ENCODE measurements around the gene RRBP1.

RRBP1 gene

GRCh38 chr20:17684077-17684888, 2.2 kb upstream of the RRBP1 start:
- Histone ChIP-seq H3K4me1 (ENCODE audit: control insufficient read depth in 1 of 2, insufficient read depth in 2 of 2, low read length in 2 of 2) (peaks cover 35 to 43% of the 10 kb centered on the region in 2 donors), H3K27me3 (ENCODE audit: control insufficient read depth in 1 of 2, insufficient read depth in 2 of 2, low read length in 2 of 2) (no peaks in the 10 kb centered on the region), H3K9ac (ENCODE audit: low read depth in 1 of 2, low read length in 2 of 2) (no peak overlapping the region), H3K27ac (ENCODE audit: low read depth, low read length) (no peak overlapping the region), H3K36me3 (ENCODE audit: control insufficient read depth in 1 of 2, insufficient read depth in 2 of 2, low read length in 2 of 2) (peaks cover 0 to 5% of the 10 kb centered on the region in 2 donors), H3K4me3 (ENCODE audit: low read depth in 1 of 2, low read length in 2 of 2) (no peak overlapping the region), H3K9me3 (ENCODE audit: control insufficient read depth in 1 of 2, low read length in 2 of 2) (no peaks in the 10 kb centered on the region)

GRCh38 chr20:17683218-17684076, 1.4 kb upstream of the RRBP1 start:
- Histone ChIP-seq H3K4me3 (ENCODE audit: low read depth in 1 of 2, low read length in 2 of 2) (peak overlapping the region in 1 of 2 donors; percentile 67), H3K27ac (ENCODE audit: low read depth, low read length) (no peak overlapping the region), H3K27me3 (ENCODE audit: control insufficient read depth in 1 of 2, insufficient read depth in 2 of 2, low read length in 2 of 2) (no peaks in the 10 kb centered on the region), H3K4me1 (ENCODE audit: control insufficient read depth in 1 of 2, insufficient read depth in 2 of 2, low read length in 2 of 2) (peaks cover 43 to 44% of the 10 kb centered on the region in 2 donors), H3K9me3 (ENCODE audit: control insufficient read depth in 1 of 2, low read length in 2 of 2) (no peaks in the 10 kb centered on the region), H3K9ac (ENCODE audit: low read depth in 1 of 2, low read length in 2 of 2) (peak overlapping the region in 1 of 2 donors; percentile 48), H3K36me3 (ENCODE audit: control insufficient read depth in 1 of 2, insufficient read depth in 2 of 2, low read length in 2 of 2) (peaks cover 1 to 12% of the 10 kb centered on the region in 2 donors)

DNA sequence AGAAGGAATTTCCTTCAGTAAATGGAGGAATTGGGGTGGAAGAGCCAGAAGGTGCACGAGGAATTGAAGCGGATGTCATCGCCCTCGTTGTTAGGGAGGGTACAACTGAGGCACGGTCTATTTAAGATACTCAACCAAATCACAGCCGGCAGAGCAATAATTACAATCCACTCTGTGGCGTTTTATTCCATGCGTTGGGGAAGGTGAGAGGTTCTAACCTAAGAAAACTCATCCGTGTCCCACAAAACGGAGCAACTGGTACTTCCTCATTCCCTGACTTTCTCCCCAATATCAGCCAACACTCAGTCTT, 802 bp upstream of the RRBP1 start:
- peak overlapping the region; percentile 66 to 67 for H3K4me3 ChIP-seq (ENCODE audit: low read depth in 1 of 2, low read length in 2 of 2)
- H3K9me3 ChIP-seq (ENCODE audit: control insufficient read depth in 1 of 2, low read length in 2 of 2): no peaks in the 10 kb centered on the region
- no peaks in the 10 kb centered on the region for H3K27me3 ChIP-seq (ENCODE audit: control insufficient read depth in 1 of 2, insufficient read depth in 2 of 2, low read length in 2 of 2)
- peaks cover 44 to 46% of the 10 kb centered on the region in 2 donors for H3K4me1 ChIP-seq (ENCODE audit: control insufficient read depth in 1 of 2, insufficient read depth in 2 of 2, low read length in 2 of 2)
- H3K27ac ChIP-seq (ENCODE audit: low read depth, low read length): no peak overlapping the region
- peak overlapping the region; percentile 48 for H3K9ac ChIP-seq (ENCODE audit: low read depth in 1 of 2, low read length in 2 of 2)
- peaks cover 6 to 18% of the 10 kb centered on the region in 2 donors for H3K36me3 ChIP-seq (ENCODE audit: control insufficient read depth in 1 of 2, insufficient read depth in 2 of 2, low read length in 2 of 2)

DNA sequence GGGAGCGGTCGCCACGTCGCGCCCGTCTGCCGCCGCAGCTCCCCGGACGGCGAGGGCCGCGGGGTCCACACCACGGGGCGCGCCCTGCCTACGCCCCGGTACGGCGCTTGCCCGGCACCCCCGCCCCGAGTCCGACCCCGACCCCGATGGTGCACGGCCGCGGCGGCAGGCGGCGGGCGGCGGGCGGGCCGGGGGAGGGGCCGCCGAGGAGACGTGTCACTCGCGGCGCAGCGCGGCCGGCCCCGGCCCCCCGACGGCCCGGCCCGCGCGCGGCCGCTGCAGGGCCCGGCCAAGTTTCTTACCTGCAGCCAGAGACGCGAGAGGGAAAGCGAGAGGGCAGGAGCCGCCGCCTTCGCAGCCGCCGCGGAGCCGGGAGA, 328 bp downstream of the RRBP1 start:
- Histone ChIP-seq H3K9ac (ENCODE audit: low read depth in 1 of 2, low read length in 2 of 2) (peak overlapping the region; percentile 37 to 59), H3K4me3 (ENCODE audit: low read depth in 1 of 2, low read length in 2 of 2) (peak overlapping the region; percentile 50 to 84), H3K27ac (ENCODE audit: low read depth, low read length) (peak overlapping the region; percentile 93), H3K36me3 (ENCODE audit: control insufficient read depth in 1 of 2, insufficient read depth in 2 of 2, low read length in 2 of 2) (peaks cover 10 to 26% of the 10 kb centered on the region in 2 donors), H3K27me3 (ENCODE audit: control insufficient read depth in 1 of 2, insufficient read depth in 2 of 2, low read length in 2 of 2) (no peaks in the 10 kb centered on the region), H3K9me3 (ENCODE audit: control insufficient read depth in 1 of 2, low read length in 2 of 2) (no peaks in the 10 kb centered on the region), H3K4me1 (ENCODE audit: control insufficient read depth in 1 of 2, insufficient read depth in 2 of 2, low read length in 2 of 2) (peaks cover 44 to 46% of the 10 kb centered on the region in 2 donors)

DNA sequence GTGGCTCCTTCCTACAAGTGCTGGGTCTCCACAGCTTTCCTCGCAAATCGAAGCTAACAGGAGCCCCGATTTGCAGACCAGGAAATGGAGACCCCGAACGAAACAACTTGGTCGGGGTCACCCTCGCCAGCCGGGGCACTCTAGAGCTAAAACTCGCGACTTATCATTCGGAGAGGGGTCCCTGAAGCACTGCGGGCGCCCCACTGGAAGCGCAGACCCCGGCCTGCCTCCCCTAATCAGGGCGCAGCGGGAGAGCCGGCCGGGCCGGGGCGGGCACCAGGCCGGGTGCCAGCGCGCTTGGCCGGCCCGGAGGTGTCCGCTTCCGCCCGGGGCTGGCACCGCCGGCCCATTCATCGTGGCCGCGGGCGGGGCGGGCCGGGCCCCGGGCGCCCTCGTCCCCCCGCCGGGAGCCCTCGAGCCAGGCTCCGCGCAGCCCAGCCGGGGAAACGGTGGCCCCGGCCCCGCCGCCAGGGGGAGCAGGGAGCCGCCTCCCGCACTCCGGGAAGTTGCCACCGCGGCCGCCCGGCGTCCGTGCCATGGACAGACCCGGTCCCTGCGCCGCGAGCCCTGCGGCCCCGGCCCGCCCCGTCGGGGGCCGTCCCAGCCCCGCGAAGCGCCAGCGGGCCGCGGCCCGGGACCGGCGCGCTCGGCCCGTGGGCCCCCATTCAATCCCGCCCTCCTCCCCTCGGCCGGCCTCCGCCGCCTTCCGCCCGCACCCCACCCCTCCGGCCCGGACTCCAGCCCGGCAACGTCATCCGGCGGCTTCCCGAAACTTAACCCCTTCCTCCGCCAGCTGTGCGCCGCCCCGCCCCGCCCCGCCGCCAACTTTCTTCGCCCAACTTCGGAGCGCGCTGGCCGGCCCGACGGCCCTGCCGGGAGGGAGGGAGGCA, 961 bp downstream of the RRBP1 start:
- Histone ChIP-seq H3K9me3 (ENCODE audit: control insufficient read depth in 1 of 2, low read length in 2 of 2) (no peaks in the 10 kb centered on the region), H3K9ac (ENCODE audit: low read depth in 1 of 2, low read length in 2 of 2) (peak overlapping the region; percentile 86 to 93), H3K27ac (ENCODE audit: low read depth, low read length) (peak overlapping the region; percentile 89), H3K4me3 (ENCODE audit: low read depth in 1 of 2, low read length in 2 of 2) (peak overlapping the region; percentile 83 to 84), H3K4me1 (ENCODE audit: control insufficient read depth in 1 of 2, insufficient read depth in 2 of 2, low read length in 2 of 2) (peaks cover 48 to 51% of the 10 kb centered on the region in 2 donors), H3K36me3 (ENCODE audit: control insufficient read depth in 1 of 2, insufficient read depth in 2 of 2, low read length in 2 of 2) (peaks cover 10 to 32% of the 10 kb centered on the region in 2 donors), H3K27me3 (ENCODE audit: control insufficient read depth in 1 of 2, insufficient read depth in 2 of 2, low read length in 2 of 2) (no peaks in the 10 kb centered on the region)

DNA sequence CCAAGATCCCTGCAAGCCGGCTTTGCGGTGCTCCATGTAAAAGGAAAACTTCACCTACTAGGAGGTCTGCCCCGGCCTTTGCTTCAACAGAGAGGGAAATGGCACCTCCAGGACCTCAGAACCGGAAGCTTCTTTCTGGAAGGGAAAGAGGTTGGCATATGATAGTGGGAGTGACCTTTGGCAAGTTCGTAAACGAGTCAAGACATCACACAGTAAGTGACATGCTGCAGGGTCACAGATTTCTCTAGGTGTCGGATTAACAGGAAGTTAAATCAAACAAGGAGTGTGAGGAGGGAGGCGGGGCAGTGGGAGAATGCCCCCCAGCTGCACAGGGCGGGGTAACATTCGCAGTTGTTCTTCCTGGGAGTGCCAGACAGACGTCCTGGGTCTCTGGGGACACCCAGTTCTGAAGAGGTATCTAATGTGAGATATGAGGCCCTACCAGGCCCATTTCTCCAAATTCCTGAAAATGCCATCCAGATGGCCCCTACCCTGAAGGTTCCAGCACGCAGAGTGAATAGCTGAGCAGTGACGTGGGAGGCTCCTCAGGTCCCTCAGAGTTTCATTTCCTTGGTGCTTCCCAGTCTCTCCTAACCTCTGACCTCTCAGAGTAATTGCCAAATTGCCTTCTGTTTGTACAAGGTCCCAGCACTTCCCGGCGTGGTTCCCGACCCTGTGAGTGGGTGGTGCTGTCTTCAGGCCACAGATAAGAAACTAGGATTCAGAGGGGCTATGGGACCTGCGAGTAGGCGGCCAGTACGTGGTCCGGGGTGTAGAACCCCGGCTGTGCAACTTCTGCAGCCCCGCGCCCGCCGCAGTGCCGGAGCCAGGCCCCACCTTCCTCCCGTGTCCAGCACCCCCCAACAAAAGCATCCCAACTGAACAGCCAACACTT, 1.9 kb downstream of the RRBP1 start:
- Histone ChIP-seq H3K36me3 (ENCODE audit: control insufficient read depth in 1 of 2, insufficient read depth in 2 of 2, low read length in 2 of 2) (peaks cover 10 to 40% of the 10 kb centered on the region in 2 donors), H3K4me1 (ENCODE audit: control insufficient read depth in 1 of 2, insufficient read depth in 2 of 2, low read length in 2 of 2) (peaks cover 57 to 60% of the 10 kb centered on the region in 2 donors), H3K27ac (ENCODE audit: low read depth, low read length) (peak overlapping the region; percentile 89), H3K9me3 (ENCODE audit: control insufficient read depth in 1 of 2, low read length in 2 of 2) (no peaks in the 10 kb centered on the region), H3K9ac (ENCODE audit: low read depth in 1 of 2, low read length in 2 of 2) (peak overlapping the region; percentile 86 to 93), H3K4me3 (ENCODE audit: low read depth in 1 of 2, low read length in 2 of 2) (peak overlapping the region; percentile 83 to 84), H3K27me3 (ENCODE audit: control insufficient read depth in 1 of 2, insufficient read depth in 2 of 2, low read length in 2 of 2) (no peaks in the 10 kb centered on the region)

DNA sequence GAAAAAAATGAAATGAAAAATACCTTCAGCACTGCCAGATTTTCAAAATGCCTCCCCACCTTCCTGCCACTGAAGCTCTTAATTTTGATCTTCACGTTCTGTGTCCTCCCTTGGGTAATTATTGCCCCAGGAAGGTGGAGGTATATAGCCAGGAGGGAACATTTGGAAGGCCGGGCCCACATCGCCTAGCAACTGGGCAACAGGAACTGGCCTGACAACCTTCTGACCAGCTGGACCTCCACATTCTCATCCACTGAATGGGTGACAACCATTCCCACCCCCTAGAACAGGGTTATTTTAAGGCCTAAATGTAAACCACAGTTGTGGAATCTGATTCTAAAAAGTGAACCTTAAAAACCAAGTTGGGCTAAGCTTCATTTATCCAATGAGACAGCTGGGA, 3.2 kb downstream of the RRBP1 start:
- Histone ChIP-seq H3K27me3 (ENCODE audit: control insufficient read depth in 1 of 2, insufficient read depth in 2 of 2, low read length in 2 of 2) (no peaks in the 10 kb centered on the region), H3K9ac (ENCODE audit: low read depth in 1 of 2, low read length in 2 of 2) (no peak overlapping the region), H3K36me3 (ENCODE audit: control insufficient read depth in 1 of 2, insufficient read depth in 2 of 2, low read length in 2 of 2) (peaks cover 10 to 46% of the 10 kb centered on the region in 2 donors), H3K4me3 (ENCODE audit: low read depth in 1 of 2, low read length in 2 of 2) (peak overlapping the region in 1 of 2 donors; percentile 84), H3K9me3 (ENCODE audit: control insufficient read depth in 1 of 2, low read length in 2 of 2) (no peaks in the 10 kb centered on the region), H3K4me1 (ENCODE audit: control insufficient read depth in 1 of 2, insufficient read depth in 2 of 2, low read length in 2 of 2) (peaks cover 47 to 55% of the 10 kb centered on the region in 2 donors), H3K27ac (ENCODE audit: low read depth, low read length) (no peak overlapping the region)

DNA sequence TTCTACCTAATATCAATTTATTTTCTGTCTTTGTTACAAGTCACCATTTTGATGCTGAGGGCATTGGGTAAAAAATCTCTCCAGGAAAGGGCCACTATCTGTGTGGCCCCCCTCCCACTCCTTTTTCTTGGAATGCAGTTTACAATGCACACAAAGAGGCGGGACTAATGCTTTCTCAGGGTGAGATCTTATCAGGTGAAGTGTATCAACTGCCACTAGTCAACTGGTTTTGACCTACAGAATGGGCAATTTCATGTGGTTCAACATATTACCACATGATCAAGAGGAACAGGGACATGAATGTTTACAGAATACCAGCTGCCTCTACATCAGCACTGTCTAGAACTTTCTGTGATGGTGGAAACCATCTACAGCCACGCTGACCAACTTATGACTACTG, 3.7 kb downstream of the RRBP1 start:
- Histone ChIP-seq H3K27me3 (ENCODE audit: control insufficient read depth in 1 of 2, insufficient read depth in 2 of 2, low read length in 2 of 2) (no peaks in the 10 kb centered on the region), H3K4me1 (ENCODE audit: control insufficient read depth in 1 of 2, insufficient read depth in 2 of 2, low read length in 2 of 2) (peaks cover 41 to 49% of the 10 kb centered on the region in 2 donors), H3K36me3 (ENCODE audit: control insufficient read depth in 1 of 2, insufficient read depth in 2 of 2, low read length in 2 of 2) (peaks cover 10 to 46% of the 10 kb centered on the region in 2 donors), H3K27ac (ENCODE audit: low read depth, low read length) (no peak overlapping the region), H3K9ac (ENCODE audit: low read depth in 1 of 2, low read length in 2 of 2) (peak overlapping the region in 1 of 2 donors; percentile 6), H3K4me3 (ENCODE audit: low read depth in 1 of 2, low read length in 2 of 2) (no peak overlapping the region), H3K9me3 (ENCODE audit: control insufficient read depth in 1 of 2, low read length in 2 of 2) (no peaks in the 10 kb centered on the region)

- Histone ChIP-seq H3K4me3 (ENCODE audit: low read depth in 1 of 2, low read length in 2 of 2) (no peak overlapping the region), H3K9ac (ENCODE audit: low read depth in 1 of 2, low read length in 2 of 2) (no peak overlapping the region), H3K27ac (ENCODE audit: low read depth, low read length) (no peak overlapping the region), H3K4me1 (ENCODE audit: control insufficient read depth in 1 of 2, insufficient read depth in 2 of 2, low read length in 2 of 2) (peaks cover 37 to 45% of the 10 kb centered on the region in 2 donors), H3K27me3 (ENCODE audit: control insufficient read depth in 1 of 2, insufficient read depth in 2 of 2, low read length in 2 of 2) (no peaks in the 10 kb centered on the region), H3K36me3 (ENCODE audit: control insufficient read depth in 1 of 2, insufficient read depth in 2 of 2, low read length in 2 of 2) (peaks cover 10 to 49% of the 10 kb centered on the region in 2 donors), H3K9me3 (ENCODE audit: control insufficient read depth in 1 of 2, low read length in 2 of 2) (no peaks in the 10 kb centered on the region)
Measured at GRCh38 chr20:17676942-17677341, 5.1 kb downstream of the RRBP1 start.
